Measurements from ENCODE around the gene CREBZF.
"Not testable (repeated sequence)": the region's sequence is repeated elsewhere in the genome, so short reads cannot be mapped to it uniquely, and the experiment has no call there.

The CREBZF gene

GRCh38 chr11:85620256-85620655 lies 44.7 kb downstream of the CREBZF start:
- Histone ChIP-seq H3K4me1 (ENCODE audit: low read depth, poor library complexity, severe bottlenecking) (no peaks in the 10 kb centered on the region), H3K79me2 (ENCODE audit: insufficient read depth, low read depth) (no peaks in the 10 kb centered on the region), H3K27ac (no peak overlapping the region), H3K4me2 (no peak overlapping the region), H3K27me3 (ENCODE audit: insufficient read depth, low read depth) (no peaks in the 10 kb centered on the region), H2AFZ (ENCODE audit: low read depth) (no peak overlapping the region), H3K36me3 (ENCODE audit: insufficient read depth) (no peaks in the 10 kb centered on the region), H3K9ac (no peak overlapping the region), H4K20me1 (ENCODE audit: insufficient read depth) (no peaks in the 10 kb centered on the region), H3K4me3 (IDR thresholded peaks at IDR 0.05; ENCODE audit: insufficient read depth, low read depth, low read length) (no peak overlapping the region)
- TF ChIP-seq CTCF (conservative IDR thresholded peaks at IDR 0.05; ENCODE audit: low read depth, low read length): no peak

- H3K27ac ChIP-seq: no peak overlapping the region
- no peak overlapping the region for H3K4me3 ChIP-seq (IDR thresholded peaks at IDR 0.05; ENCODE audit: insufficient read depth, low read depth, low read length)
- H3K27me3 ChIP-seq (ENCODE audit: insufficient read depth, low read depth): no peaks in the 10 kb centered on the region
- no peak for TF ChIP-seq CTCF (conservative IDR thresholded peaks at IDR 0.05; ENCODE audit: low read depth, low read length)
- no peaks in the 10 kb centered on the region for H3K4me1 ChIP-seq (ENCODE audit: low read depth, poor library complexity, severe bottlenecking)
- no peak overlapping the region for H3K4me2 ChIP-seq
- no peaks in the 10 kb centered on the region for H3K36me3 ChIP-seq (ENCODE audit: insufficient read depth)
- H3K79me2 ChIP-seq (ENCODE audit: insufficient read depth, low read depth): no peaks in the 10 kb centered on the region
- no peak overlapping the region for H3K9ac ChIP-seq
- H4K20me1 ChIP-seq (ENCODE audit: insufficient read depth): no peaks in the 10 kb centered on the region
- H2AFZ ChIP-seq (ENCODE audit: low read depth): no peak overlapping the region
Measured at GRCh38 chr11:85619499-85619898, 45.4 kb downstream of the CREBZF start.

GRCh38 chr11:85611643-85612042 lies 53.3 kb downstream of the CREBZF start:
- H3K4me1 ChIP-seq (ENCODE audit: low read depth, poor library complexity, severe bottlenecking); H4K20me1 ChIP-seq (ENCODE audit: insufficient read depth); H3K4me2 ChIP-seq; H2AFZ ChIP-seq (ENCODE audit: low read depth); H3K36me3 ChIP-seq (ENCODE audit: insufficient read depth); H3K79me2 ChIP-seq (ENCODE audit: insufficient read depth, low read depth); H3K27ac ChIP-seq; H3K4me3 ChIP-seq (IDR thresholded peaks at IDR 0.05; ENCODE audit: insufficient read depth, low read depth, low read length); H3K27me3 ChIP-seq (ENCODE audit: insufficient read depth, low read depth); H3K9ac ChIP-seq: not testable (repeated sequence)

Data from KMS-11 (cell line).